SK-N-SH (cell line): ENCODE results near the gene ADAM33.

Source experiments
- CTCF ChIP-seq: fragments of 200-600 bp; sonication (generic); IDR thresholded peaks from 2 replicates; pipeline ENCODE4 v1.6.1; 2017; ENCODE audit warnings: antibody characterized with exemption, mild to moderate bottlenecking, moderate library complexity
- EP300 ChIP-seq, 2 experiments: IDR thresholded peaks; 2 replicates each; pipeline versions ENCODE4 v1.4.0 to v1.6.1; 2012; ENCODE audit warnings: borderline replicate concordance in 1 of 2, low read depth in 1 of 2, low read length in 1 of 2
- EZH2phosphoT487 ChIP-seq: fragments of 200-600 bp; sonication (generic); IDR thresholded peaks from 2 replicates; pipeline ENCODE4 v1.6.1; 2017; ENCODE audit warnings: low read depth, mixed run types, mild to moderate bottlenecking, antibody characterized with exemption, moderate library complexity, borderline replicate concordance
- FOXJ3 ChIP-seq: sonication (generic); formaldehyde crosslinking; IDR thresholded peaks from 2 replicates; pipeline ENCODE4 v1.5.1; 2020; ENCODE audit warnings: mild to moderate bottlenecking, missing genetic modification reagents
- TAF1 ChIP-seq: IDR thresholded peaks from 2 replicates; pipeline ENCODE4 v1.6.1; 2012; ENCODE audit warnings: low read depth, mild to moderate bottlenecking, low read length, moderate library complexity, borderline replicate concordance

- no peak for TF ChIP-seq CTCF
- TF ChIP-seq FOXJ3 (CRISPR knock-in tag): no peak
- TF ChIP-seq EZH2phosphoT487: no peak
- TF ChIP-seq TAF1: no peak
- no peak for TF ChIP-seq EP300 (IDR thresholded peaks at IDR 0.05; ENCODE audit: borderline replicate concordance in 1 of 2, low read depth in 1 of 2, low read length in 1 of 2)
These were observed 14.3 kb downstream of the ADAM33 start for GRCh38 chr20:3667434-3668037.
